NCI-H2227 (cell line): ENCODE data around the gene VEPH1.
A peak's percentile ranks its signal among the peaks of the same experiment; 100 is the strongest.

ENCODE experiments used
- DNase-seq: peaks from one replicate; lab custom pipeline; 2025; ENCODE audit not compliant: unreplicated experiment; lab: John Stamatoyannopoulos, UW

Gene VEPH1

GRCh38 chr3:157502916-157503595, at the start of gene VEPH1:
Gene VEPH1, minus strand, starts transcription at chr3:157503416. Its CDS starts 8,067 bp downstream, at chr3:157495349.
- no peak for DNase-seq

GRCh38 chr3:157551961-157552360, 48.7 kb upstream of the VEPH1 start:
- DNase-seq, result no peak

DNA sequence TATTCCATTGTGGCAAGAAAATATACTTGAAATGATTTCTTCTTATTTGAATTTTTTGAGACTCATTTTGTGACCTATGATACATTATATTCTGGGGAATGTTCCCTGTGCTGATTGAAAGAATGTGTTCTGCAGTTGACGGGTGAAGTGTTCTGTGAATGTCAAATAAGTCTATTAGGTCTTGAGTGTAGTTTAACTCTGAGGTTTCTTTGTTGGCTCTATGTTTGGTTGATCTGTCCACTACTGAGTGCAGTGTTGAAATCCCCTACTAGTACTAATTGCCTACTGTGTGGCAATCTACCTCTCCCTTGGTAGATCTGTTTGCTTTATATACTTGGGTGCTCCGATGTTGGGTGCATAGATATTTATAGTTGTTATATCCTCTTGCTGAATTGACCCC, 46.3 kb upstream of the VEPH1 start:
- DNase-seq, result no peak

DNA sequence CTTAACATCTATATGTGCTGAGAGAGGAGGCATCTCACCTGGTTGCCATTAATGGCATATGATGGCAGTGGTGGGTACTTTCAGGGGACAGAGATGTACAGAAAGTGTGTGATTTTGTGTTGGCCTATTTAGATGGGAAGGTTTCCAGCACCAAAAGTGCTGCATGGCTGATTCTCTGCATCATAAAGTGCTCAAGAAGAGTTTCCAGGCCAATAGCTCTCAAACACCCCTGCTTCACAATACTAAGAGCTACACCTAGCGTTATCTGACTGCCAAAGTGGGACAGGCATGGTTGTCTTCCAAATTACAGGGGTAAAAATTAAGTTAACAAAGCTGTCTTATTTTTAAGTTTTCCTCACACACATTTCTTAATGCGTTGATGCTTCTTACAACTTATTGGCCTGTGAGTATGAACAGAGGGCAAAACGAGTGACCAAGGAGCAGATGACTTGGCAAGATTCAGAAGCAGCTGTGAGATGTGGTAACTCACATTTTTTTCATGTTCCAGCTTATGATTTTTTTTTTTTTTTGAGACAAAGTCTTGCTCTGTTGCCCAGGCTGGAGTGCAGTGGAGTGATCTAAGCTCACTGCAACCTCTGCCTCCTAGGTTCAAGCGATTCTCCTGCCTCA, 41.4 kb upstream of the VEPH1 start:
- DNase-seq, result no peak

DNA sequence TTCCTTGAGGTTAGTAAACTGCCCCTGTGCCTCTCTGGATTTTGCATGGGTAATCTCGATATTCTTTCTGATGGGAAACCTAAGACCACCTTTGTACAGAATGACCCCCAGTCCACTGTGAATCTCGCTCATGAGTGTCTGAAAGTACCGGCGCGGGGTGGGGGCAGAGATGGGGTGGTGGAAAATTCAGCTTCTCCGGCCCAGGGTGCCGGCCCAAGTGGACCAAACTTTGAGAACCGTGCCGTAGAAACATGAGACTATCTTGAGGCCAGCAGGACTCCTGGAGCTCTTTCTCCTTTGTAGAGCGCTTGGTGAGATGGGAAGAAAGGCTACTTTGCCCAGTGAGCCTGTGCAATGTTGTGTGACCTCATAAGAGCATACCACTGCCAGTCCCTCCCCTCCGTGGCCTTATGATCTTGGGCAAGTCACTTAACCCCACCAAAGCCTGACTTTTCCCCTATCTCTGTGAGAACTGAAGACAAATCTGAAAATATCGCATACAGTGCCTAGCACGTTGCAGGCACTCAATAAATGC, 40.4 kb upstream of the VEPH1 start:
- DNase-seq, result no peak

- peak; percentile 48 for DNase-seq
These were observed 39.7 kb upstream of the VEPH1 start for GRCh38 chr3:157542711-157543500.

DNA sequence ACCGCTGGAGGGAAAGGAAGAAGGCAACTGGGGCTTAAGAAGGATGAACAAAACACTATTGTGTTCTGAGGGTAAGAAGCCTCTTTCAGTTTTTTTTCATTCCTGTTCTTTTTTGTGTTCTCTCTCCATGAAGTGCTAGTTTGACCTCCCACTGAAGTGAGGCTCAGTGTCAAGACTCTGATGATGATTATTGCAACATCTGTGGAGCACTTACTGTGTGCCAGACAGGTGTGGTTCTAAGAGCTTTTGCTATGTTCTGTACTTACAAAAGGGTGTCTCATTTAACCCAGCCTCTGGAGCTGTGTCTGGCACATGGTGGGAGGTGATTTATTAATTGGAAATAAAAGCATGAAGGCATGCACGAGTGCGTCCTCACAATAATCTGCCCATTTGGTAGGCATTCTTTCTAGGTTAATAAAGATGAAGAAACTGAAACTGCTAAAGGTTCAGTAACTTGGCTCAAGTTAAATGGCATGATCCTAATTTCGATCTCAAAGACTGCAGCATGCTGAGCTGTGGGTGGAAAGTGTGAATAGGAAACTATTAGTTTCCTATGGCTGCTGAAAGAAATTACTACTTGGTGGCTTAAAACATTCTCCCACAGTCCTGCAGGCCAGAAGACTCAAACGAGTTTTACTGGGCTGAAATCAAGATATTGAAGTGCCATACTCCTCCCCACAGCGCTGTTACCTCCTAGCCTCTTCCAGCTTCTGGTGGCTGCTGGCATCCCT, 38.5 kb upstream of the VEPH1 start:
- DNase-seq, result no peak

GRCh38 chr3:157540656-157541055, 37.4 kb upstream of the VEPH1 start:
- no peak for DNase-seq

DNA sequence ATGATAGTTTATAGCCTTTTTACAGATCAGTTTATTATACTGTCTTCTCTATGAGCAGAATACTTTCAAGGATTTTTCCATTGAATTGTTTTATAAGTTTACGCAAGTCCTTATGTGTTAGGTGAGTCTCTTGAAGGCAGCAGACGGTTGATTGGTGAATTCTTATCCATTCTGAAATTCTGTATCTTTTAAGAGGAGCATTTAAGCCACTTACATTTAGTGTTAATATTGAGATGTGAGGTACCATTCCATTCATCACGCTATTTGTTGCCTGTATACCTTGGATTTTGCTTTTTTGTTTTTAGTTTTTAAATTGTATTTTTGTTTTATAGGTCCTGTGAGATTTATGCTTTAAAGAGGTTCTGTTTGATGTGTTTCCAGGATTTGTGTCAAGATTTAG, 32.5 kb upstream of the VEPH1 start:
- DNase-seq, result no peak

DNA sequence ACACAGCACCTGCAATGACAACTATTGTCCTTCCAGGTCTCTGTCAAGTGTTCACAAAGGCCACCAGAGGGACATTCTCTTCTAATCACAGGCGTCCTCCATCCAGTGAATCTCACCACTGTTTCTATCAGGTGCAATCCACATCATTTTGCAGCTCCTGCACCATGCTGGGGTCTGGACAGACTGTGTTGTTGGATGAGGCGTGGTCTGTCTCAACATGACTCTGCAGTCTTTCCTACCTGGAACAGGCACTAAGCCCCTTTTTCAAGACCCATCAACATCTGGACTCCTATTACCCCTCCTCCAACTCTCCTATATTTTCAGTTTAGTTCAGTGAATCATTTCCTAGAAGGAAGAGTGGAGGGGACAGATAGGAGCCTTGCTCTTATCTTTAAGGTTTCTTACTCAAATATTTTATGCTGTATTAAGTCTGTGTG, 31.5 kb upstream of the VEPH1 start:
- DNase-seq, result no peak

- no peak for DNase-seq
These were observed 30.3 kb upstream of the VEPH1 start for GRCh38 chr3:157533298-157534070.

DNA sequence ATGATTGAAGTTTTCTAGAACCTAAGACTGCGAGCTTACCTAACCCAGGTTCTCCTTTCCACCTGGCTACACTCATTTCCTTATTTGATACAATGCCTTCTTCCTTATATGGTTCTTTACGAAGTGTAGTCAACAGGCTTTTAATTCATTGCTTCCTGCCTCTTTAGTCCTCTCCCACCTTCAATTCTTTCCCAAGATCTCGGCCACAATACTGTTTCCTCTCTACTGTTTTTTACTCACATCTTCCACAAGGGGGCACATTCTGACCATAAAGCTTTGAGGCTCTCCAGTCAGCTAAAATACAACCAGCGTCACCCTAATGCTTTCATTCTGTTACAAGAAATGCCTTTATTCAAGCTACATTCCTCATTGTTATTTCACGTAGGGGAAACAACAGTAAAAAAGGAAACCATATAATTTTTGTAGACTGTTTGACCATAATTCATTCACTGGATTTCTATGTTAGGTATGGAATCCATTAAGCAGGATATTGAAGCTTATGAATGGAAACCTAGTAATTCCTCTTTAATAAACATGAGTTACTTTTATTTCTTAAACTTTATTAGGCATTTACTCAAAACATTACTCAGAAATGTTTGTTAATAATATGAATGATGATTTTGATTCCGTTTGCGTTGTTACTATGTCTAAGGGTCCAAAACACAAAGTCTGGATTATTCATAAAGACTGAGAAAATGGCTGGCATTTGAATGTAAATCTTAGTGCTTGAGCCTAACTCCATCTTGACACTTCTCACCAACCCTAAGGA, 29.5 kb upstream of the VEPH1 start:
- peak; percentile 70 for DNase-seq

DNA sequence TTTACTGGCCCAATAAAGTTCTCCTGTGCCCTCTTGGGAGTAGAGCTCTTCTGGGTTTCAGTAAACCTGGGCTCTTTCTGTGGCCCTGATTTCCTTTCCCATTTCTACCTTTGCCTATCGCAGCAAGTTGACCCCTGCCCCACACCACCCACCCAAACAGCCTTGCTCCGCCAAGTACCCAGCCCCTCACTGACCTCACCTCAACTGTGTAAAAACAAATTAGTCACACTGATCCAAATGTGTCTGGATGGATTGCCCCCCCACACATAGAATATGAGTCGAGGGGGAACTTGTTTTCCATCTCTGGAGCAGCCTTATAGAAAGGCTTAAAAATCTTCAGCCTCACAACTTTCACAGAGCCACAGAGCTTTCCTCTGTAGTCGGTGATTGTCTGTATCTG, 28.6 kb upstream of the VEPH1 start:
- DNase-seq, result no peak

DNA sequence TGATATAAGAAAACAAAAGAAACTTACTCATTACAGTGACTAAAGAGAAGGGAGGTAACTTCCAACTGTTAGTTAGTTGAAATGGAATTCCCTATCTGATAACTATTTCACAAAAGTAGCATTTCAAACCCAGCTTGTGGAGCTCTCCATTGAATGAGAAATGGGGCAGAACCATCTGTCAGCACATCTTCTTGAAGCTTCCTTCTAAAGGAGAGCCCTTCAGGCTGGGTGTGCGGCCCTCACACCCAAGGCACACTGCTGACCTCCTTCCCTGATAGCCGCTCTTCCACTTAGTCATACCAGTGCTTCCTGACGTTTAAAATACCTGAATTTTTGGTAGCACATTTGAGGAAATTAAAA, 28.1 kb upstream of the VEPH1 start:
- no peak for DNase-seq

- no peak for DNase-seq
These were observed 27.6 kb upstream of the VEPH1 start for GRCh38 chr3:157530637-157531300.

DNA sequence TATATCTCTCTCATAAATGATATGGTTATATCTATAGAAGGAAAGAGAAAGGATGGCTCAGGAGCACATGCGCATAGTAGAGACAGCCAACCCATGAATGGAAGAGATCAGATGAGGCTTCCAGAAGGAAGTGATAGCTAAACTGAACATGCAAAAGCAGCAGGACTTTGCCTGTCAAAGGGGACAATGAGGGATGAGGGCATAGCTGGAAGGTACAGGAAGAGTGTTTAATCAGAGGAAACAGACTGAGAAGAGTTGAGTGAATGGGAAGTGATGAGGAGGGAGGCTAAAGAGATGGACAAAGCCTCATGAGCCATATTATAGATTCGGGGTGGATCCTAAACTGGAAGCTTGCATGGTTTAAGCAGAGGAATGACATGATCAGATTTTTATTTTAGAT, 26.5 kb upstream of the VEPH1 start:
- no peak for DNase-seq

- DNase-seq, result no peak
These were observed 25.9 kb upstream of the VEPH1 start for GRCh38 chr3:157529085-157529484.

DNA sequence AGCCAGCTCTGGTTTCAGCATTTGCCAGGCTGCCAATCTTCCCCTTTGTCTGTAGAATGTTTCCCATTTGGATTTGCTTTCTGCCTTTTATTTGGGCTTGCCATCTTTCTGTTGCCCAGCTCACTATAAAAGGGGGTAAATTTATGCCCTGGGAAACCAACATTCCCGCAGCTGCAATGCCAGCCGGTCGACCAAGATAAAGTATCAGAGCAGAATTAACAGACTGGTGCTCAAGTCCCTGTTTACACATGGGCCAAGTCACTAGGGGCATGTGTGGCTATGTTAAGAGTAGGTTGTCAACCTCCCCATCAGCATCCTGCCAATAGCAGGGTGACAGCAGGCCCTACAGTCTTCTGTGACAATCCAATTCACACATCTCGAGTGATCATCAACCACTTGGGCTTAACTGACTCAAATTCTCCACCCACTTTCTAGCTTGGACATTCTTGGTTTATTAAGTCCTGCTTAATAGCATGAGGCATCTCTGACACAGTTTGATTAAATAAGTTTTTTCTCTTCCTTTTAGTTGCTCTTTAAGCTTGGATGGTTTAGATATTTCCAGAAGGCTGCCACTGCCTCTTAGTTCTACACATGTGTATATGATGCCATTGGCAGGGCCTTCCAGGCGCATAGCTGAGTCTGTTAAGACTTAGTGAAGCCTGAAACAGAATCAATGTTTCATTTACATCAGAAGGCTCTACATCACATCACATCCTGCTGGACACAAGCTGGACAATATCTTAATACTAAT, 24.1 kb upstream of the VEPH1 start:
- no peak for DNase-seq
